ENCODE data around the gene TRAF3IP3.
A peak's percentile ranks its signal among the peaks of the same experiment; 100 is the strongest.

TRAF3IP3 gene, protein sequence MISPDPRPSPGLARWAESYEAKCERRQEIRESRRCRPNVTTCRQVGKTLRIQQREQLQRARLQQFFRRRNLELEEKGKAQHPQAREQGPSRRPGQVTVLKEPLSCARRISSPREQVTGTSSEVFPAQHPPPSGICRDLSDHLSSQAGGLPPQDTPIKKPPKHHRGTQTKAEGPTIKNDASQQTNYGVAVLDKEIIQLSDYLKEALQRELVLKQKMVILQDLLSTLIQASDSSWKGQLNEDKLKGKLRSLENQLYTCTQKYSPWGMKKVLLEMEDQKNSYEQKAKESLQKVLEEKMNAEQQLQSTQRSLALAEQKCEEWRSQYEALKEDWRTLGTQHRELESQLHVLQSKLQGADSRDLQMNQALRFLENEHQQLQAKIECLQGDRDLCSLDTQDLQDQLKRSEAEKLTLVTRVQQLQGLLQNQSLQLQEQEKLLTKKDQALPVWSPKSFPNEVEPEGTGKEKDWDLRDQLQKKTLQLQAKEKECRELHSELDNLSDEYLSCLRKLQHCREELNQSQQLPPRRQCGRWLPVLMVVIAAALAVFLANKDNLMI

DNA sequence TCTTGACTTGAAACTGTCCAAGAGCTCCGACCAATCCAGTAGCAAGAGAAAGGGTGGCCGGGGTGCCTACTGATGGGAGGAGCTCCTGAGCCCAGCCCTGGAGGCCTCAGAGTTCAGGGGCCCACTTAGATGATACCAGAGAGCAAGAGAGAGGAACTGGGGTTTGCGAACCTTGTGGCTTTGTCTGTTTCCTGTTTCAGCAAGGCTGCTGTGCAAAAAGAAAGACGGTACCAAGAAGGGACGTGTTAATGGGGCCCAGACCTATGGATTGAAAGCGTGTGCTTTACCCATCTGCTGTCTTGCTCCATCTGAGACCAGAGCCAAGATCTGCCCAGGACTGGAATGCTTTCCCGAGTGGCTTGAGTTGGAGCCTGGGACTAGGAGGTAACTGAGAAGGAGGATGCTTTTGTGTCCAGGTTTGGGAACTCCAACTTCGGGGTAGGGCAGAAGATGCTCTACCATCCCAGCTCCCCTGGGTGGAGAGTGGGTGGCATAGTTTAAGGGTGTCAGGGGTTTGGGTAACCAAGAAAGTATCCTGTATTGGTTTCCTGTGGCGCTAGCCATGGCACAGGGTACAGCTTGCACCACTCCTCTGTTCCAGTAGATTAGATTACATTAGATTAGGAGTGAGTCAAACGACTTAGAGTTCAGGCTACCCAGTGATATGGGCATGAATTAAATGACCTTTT is at the start of gene TRAF3IP3:
TSS of gene TRAF3IP3 (plus strand) at position 128 of the 689 bp plus-strand sequence. CDS start 3,987 bp downstream, outside the sequence.
- DNase-seq (ENCODE audit: low read depth in 2 of 2) = peak; percentile 41 to 46

GRCh38 chr1:209706622-209707021 is 49.2 kb upstream of the TRAF3IP3 start:
- no peak for DNase-seq (ENCODE audit: low read depth in 2 of 2)

GRCh38 chr1:209707308-209707707 is 48.5 kb upstream of the TRAF3IP3 start:
- DNase-seq (ENCODE audit: low read depth in 2 of 2) = no peak

DNA sequence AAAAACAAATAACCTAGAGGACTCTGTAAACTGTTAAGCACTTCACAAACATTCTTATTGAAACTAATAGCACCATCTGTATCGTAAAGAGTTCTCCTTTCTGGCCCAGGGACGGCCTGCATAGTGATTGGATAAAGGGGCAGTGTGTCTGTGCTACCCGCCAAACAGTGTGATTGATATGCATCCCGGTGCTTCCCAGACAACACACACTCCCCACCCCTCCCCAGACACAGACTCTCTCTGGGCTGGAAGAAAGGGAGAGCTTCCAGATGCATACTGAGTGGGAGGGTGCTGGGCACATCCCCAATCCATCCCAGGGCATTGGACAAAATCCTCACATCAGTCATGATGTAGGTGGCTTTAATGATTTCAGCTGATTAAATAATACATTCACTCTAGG is 47.6 kb upstream of the TRAF3IP3 start:
- DNase-seq (ENCODE audit: low read depth in 2 of 2) = no peak

DNA sequence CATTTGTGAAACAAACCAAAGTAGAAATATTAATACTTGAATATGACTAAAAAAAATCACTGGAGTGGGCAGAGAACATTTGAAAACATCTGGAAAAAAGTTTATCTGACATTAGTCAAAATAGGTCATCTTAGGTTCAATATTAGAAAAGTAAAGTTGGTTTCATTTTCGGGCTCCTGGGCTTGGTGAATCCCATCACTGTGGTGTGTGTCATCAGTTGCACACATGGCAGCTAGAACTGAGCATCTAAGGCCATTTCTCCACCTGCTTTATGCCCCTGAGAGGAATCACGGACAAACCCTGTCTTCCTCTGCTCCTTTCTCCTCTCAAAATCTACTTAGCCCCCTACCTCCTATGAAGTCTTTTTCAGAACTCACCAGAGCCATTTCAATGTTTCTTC is 45.8 kb upstream of the TRAF3IP3 start:
- DNase-seq (ENCODE audit: low read depth in 2 of 2) = no peak

DNA sequence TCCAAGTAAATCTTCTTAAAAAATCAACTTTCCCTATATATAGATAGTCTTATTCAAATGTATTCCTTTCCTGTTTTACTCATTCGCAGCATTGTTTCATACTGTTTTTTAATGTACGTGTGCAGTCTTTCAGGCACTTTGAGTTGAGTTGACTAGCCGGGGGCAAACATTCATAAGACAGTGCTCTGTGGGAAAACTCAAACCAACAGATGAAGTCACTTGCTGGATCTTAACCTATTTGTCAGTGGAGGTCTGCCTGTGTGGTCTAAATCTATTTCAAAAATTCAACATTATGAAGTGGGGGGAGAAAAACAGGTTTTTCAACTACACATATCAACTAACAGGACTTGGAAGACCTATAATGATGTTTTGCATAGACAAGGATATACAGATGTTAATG is 45.0 kb upstream of the TRAF3IP3 start:
- no peak for DNase-seq (ENCODE audit: low read depth in 2 of 2)

DNA sequence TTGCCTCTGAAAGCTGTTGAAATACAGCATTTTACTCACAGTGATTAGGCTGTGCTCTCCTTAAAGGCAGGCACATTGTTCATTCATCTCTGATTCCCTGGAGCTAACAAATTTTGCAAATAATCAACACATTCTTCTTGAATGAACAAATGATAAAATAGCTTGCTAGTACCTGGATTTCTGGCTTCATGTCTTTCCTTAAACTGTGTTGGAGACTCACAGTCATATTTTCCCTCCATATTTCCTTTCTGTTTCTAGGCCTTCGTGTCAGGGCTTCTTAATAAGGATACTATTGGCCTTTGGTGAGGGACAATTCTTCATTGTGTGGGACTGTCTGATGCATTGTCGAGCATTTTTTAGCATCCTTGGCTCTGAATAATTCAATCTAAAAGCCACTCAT is 41.5 kb upstream of the TRAF3IP3 start:
- DNase-seq (ENCODE audit: low read depth in 2 of 2) = no peak

DNA sequence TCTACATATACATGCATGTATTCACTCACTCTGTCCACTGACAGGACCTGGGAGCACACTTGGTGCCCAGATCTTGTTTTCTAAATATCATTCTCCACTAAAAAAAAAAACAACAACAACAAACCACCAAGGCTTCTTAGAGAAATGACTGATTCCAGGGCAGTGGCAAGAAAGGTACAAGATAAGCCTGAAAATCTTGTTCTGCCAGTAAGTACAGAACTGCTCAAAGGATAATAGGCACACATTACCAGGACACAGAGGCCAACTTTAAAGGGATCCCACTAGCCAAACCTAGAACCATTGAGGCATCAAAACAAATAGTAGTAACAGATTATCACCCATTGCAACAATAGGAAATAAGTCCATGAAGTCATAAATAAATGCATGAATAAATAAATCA is 40.5 kb upstream of the TRAF3IP3 start:
- DNase-seq (ENCODE audit: low read depth in 2 of 2) = no peak

DNA sequence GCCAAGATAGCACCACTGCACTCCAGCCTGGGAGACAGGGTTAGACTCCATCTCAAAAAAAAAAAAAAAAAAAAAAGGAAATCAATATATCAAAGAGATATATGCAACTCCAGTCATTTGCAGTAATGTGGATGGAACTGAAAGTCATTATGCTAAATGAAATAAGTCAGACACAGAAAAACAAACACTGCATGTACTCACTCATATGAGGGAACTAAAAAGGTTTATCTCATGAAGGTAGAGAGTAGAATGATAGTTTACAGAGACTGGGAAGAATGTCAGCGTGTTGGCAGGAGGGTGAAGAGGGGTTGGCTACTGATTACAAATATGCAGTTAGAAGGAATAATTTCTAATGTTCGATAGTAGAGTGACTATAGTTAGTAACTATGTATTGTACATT is 38.0 kb upstream of the TRAF3IP3 start:
- DNase-seq (ENCODE audit: low read depth in 2 of 2) = no peak

- DNase-seq (ENCODE audit: low read depth in 2 of 2) = no peak
Observed at GRCh38 chr1:209720326-209720725, 35.5 kb upstream of the TRAF3IP3 start.

DNA sequence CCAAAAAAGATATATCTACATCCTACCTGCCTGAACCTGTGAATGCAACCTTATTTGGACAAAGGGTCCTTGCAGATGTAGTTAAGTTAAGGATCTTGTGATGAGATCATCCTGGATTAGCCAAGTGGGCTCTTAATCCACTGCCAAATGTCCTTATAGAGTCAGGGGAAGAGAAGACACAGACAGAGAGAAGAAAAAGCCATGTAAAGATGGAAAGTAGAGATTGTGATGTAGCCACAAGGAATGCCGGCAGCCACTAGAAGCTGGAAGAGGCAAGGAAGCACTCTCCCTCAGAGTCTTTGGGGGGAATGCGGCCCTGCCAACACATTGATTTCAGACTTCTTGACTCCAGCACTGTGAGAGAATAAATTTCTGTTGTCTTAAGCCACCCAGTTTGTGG is 35.0 kb upstream of the TRAF3IP3 start:
- no peak for DNase-seq (ENCODE audit: low read depth in 2 of 2)

DNA sequence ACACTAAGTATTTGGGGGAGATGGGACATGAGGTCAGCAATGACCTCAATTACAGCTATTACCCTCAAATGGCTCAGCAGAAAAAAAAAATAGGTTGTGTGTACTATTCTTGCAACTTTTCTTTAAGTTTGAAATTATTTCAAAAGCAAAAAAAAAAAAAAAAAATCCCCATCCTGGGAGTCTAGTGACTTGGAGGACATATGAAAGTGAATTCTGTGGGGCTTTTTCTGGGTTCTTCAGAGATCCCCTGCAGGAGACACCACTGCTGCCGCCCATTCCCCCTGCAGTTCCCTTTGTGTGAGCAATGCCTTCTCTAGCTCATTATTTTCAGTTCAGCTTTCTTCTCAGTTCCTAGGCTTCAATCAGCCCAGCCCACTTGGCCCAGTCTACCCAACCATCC is 34.5 kb upstream of the TRAF3IP3 start:
- no peak for DNase-seq (ENCODE audit: low read depth in 2 of 2)

DNA sequence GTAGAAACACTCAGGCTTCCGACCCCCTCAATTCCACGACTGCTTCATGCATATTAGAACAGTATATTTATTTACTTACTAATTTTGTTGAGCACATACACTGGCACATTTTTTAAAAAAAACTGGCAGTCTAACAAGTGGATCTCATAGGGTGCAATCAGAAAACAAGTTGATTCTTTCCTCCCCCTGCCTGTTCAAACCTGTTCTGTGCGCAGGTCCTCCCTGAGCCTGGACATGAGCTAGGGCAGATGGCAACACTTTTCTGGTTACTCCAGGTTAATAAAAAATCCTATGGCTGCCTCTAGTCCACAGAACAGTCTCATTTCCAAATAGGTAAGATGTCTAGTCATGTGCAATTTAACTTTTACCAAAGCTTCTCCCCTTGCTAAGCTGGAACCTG is 32.6 kb upstream of the TRAF3IP3 start:
- DNase-seq (ENCODE audit: low read depth in 2 of 2) = no peak

- no peak for DNase-seq (ENCODE audit: low read depth in 2 of 2)
Observed at GRCh38 chr1:209723756-209724693, 31.8 kb upstream of the TRAF3IP3 start.

GRCh38 chr1:209727286-209727685 is 28.6 kb upstream of the TRAF3IP3 start:
- no peak for DNase-seq (ENCODE audit: low read depth in 2 of 2)

DNA sequence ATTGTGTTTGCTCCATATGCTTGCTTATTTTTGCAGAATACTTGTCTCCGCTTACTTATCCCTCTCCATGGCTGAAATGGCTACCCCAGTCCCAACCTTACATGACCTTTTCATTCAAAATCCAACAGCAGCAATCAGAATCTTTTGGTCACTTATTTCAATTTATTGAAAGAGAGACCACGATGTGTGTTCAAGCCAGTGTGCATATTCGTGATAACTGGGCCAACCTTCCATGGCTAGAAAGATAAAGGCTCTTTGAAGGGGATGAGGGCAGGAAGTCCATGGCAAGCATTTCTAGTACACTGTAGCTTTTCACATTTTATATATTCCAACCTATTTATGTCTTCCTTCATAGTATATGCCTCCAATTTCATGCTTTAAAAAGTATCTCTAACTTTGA is 28.1 kb upstream of the TRAF3IP3 start:
- DNase-seq (ENCODE audit: low read depth in 2 of 2) = no peak

GRCh38 chr1:209728466-209728865 is 27.4 kb upstream of the TRAF3IP3 start:
- DNase-seq (ENCODE audit: low read depth in 2 of 2) = no peak

- no peak for DNase-seq (ENCODE audit: low read depth in 2 of 2)
Observed at GRCh38 chr1:209729436-209729835, 26.4 kb upstream of the TRAF3IP3 start.

GRCh38 chr1:209732725-209733124 is 23.1 kb upstream of the TRAF3IP3 start:
- DNase-seq (ENCODE audit: low read depth in 2 of 2) = no peak

GRCh38 chr1:209733409-209734192 is 22.3 kb upstream of the TRAF3IP3 start:
- no peak for DNase-seq (ENCODE audit: low read depth in 2 of 2)

GRCh38 chr1:209736490-209737117 is 19.2 kb upstream of the TRAF3IP3 start:
- DNase-seq (ENCODE audit: low read depth in 2 of 2) = no peak

All from stimulated activated CD8-positive, alpha-beta memory T cell treated with anti-CD3 and anti-CD28 coated beads, Interleukin-2, amount 100 ng/mL, for 1 hour (primary cell).